Stimulated activated CD4-positive, alpha-beta T cell treated with anti-CD3 and anti-CD28 coated beads, Interleukin-12 subunit alpha, Interleukin-12 subunit beta, amount 100 ng/mL, for 4 hours (primary cell): Measurements from ENCODE around the gene AIRE.
"Not testable (repeated sequence)": the region's sequence is repeated elsewhere in the genome, so short reads cannot be mapped to it uniquely, and the experiment has no call there.

ENCODE experiments used
- DNase-seq: peaks from one replicate; pipeline ENCODE4 v3.0.0-alpha.2; 2020

Gene AIRE

DNA sequence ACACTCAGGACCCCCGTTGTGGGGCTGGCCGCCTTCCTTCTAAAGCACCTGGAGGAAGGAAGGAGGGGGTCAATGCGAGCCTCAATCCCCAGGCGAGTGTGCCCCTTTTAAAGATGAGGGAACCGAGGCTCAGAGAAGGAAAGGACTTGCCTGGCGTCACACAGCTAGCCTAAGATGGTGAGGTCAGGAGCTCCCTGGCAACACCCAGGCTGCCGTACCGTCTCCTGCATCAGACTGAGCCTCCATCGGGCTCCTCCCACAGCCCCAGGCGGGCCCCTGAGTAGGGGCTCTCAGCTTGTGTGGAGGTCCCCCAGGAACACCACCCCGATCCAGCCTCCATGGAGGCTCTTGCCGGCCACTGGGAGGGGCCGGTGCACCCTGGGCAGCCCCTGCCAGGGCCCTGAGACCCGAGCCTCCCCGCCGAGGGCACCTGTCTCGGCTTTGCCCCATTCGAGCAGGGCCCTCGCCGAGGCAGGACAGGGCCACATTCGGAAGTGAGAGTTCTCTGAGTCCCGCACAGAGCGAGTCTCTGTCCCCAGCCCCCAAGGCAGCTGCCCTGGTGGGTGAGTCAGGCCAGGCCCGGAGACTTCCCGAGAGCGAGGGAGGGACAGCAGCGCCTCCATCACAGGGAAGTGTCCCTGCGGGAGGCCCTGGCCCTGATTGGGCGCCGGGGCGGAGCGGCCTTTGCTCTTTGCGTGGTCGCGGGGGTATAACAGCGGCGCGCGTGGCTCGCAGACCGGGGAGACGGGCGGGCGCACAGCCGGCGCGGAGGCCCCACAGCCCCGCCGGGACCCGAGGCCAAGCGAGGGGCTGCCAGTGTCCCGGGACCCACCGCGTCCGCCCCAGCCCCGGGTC lies at the start of gene AIRE:
AIRE (plus strand) TSS at position 739 of the 855 bp plus-strand sequence. CDS start 131 bp downstream, outside the sequence.
- no peak for DNase-seq

DNA sequence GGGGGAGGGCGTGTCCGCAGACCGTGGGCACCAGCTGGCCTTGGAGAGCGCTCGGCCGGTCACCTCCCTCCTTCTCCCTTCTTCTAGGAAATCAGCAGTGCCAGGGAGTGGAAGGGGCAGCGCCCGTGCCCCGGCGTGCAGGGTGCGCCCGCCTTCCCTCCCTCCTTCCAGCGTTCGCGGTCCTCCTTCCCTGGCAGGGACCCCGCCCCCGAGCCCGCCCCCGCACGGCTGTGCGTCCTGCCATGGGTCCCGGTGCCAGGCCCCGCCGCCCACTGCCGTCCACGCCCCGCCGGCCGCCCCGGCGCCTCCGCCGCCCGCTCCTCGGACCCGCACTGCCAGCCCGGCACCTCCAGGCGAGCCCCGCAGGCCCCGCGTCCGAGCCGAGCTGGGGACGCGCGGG lies 45.3 kb upstream of the AIRE start:
- DNase-seq = not testable (repeated sequence)

DNA sequence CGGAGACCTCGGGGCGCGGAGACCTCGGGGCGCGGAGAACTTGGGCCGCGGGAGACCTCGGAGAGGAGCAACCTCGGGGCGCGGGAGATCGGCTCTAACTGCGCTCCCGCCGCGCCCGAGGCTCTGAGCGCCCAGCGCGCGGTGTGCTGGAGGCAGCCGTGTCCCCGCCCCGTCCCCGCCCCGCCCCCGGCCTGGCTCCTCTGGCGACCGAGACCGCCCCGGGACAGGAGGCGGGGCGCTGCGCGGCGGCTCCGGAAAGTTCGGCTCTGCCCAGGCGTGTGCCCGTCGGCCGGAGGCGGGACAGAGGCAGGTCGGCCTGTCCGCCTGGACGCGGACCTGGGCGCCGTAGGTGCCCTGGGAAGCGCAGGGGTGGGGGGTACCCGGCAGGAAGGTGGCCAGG lies 44.8 kb upstream of the AIRE start, which contains the start of gene ICOSLG:
ICOSLG (minus strand) TSS at position 102 of the 400 bp plus-strand sequence. CDS start 126 bp downstream, outside the sequence.
- DNase-seq = not testable (repeated sequence)

DNA sequence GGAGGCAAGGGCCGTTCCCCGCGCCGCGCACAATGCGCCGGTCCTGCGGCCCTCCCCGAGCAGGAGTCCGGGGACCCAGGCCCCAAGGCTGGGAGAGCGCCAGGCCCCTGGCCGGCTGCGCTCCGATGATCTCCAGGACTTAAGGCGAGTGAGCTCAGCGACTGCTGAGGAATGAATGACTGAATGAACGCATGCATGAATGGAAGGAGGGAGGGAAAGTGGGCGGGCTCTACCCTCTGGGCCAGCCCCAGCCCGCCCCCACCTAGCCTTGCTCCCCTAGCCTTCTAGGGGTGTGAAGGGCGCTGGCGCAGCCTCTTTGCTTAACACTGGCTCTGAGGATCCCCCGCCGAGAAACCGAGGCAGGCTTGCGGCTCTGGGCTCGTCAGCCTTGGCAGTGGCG lies 44.4 kb upstream of the AIRE start:
- not testable (repeated sequence) for DNase-seq

DNA sequence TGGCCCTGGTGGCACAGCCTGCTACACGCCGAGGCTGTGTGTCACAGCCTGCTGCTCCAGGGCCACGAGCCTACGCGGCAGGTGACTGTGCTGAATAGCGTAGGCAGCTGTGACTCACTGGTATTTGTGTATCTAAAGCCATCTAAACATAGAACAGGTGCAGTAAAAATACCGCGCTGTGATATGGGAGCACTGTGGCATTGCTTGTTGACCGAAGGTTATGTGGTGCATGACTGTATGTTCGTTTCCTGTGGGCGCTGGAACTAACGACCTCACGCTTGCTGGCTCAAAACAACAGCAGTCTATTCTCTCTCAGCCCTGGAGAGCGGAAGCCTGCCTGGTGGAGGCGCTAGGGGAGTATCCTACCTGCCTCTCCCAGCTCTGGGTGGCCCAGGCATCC lies 41.7 kb upstream of the AIRE start:
- DNase-seq = not testable (repeated sequence)

DNA sequence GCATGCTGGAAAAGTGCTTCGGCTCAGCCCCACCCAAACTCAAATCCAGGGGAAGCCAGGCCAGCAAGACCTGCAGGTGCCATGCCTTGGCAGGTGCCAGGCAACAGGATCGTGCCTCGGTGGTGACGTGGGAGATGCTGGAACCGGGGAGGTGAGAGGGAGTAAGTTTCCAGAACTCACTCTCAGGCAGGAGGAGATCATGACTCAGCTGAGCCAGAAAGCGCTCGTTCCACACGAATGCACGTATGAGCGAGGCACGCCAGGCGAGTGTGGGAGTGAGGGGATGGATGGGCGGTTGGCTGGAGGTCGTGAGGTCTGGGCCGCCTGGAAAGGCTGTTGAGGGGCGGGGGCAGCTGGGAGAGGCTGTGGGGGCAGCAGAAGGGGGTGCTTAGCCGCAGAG lies 37.8 kb upstream of the AIRE start:
- DNase-seq = not testable (repeated sequence)

DNA sequence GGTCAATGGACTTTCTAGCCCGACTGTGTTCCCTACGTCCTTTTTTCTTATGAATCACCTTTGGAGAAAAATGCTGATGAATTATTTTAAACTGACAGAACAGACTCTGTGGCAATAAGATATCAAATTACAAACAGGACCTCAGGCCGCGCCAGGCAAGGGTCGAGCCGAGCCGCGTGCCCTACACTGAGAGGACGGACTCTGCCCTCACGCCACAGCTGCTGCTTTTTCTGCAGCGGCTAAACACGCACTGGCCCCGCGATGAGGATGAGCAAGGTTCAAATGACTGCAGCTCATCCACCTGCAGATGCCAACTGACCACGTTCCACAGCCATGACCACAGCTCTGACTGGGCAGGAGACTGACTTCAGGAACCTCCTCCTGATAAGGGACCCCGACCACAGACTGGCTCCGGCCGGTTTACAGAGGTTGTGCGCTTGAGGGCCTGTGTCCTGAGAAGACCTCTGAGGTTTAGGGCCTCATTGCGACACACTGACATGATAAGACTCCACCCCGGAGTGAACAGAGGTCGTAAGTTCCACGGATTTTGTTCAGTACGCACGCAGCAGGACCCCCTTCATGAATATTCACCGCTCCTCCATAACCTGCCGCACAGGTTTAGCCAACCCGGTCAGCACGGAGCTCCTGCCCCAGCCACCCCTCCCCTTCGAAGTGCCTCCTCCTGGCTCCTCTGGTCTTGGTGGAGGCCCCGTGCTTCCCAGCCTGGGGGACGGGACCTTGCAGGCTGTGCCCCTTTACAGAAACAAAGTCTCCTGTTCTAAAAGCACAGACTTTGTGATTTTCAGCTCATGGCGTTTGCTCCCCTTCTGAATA lies 36.3 kb upstream of the AIRE start:
- not testable (repeated sequence) for DNase-seq

- no peak for DNase-seq
These were observed 31.6 kb upstream of the AIRE start for GRCh38 chr21:44253832-44254710.

- DNase-seq = no peak
These were observed 30.1 kb upstream of the AIRE start for GRCh38 chr21:44255511-44255981.

- DNase-seq = no peak
These were observed 27.5 kb upstream of the AIRE start for GRCh38 chr21:44258056-44258725.

DNA sequence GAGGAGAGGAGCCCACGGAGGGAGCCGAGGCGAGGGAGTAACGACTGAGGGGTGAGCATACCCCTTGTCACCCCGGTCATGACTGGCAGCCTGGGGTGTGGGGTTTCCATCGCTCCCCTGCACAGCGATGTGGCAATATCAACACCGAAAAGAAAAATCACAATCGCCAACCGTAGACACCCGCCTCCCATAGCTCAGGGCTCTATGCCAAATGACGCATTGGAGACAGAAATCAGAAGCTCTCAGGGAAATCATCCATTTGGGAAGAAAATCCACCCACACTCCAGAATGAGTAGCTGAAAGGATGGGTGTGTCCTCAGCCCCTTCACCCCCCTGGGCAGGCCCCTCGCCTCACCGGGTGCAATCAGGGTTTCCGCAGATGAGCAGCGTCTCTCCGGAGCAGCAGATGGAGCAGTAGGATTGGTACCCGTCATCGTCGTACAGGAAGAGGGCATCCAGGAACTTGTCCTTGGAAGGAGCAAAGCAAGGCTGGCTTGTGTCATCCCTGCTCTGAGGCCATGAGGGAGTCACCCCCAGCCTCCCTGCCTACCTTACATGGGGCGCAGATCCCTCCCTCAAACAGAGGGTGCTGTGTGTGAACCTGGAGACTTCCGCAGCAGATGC lies 26.5 kb upstream of the AIRE start:
- DNase-seq = no peak

- DNase-seq = no peak
These were observed 25.6 kb upstream of the AIRE start for GRCh38 chr21:44260066-44260465.

GRCh38 chr21:44260791-44261631 lies 24.7 kb upstream of the AIRE start:
- DNase-seq = no peak

DNA sequence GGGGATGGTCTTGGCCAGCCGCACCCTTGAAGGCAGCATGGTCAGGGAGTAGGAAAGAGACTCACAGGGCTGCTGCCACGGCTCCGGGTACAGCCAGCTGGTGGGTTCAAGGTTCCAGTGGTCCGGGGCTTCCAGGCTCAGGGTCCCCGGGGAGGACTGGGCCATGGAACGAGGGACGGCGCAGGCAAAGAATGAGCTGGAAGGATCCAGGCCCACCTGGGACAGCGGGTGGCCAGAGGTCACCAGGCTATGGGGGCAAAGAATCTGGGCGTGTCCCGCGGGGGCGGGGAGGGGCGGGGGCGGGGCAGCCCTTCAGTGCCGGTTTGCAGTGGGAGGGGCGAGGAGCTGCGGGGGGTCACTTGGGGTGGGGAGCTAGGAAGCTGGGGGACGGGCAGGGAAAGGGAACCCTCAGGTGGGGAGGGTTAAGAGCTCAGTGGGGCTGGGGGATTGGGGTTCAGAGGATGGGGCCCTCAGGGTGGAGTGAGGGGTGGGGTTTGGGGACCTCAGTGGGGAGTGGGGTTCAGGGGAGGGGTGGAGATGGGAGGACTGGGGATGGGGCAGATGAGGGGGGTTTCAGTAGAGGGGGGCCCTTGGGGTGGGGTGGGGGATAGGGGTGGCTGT lies 23.9 kb upstream of the AIRE start, which contains the start of gene DNMT3L:
DNMT3L (minus strand) TSS at position 223 of the 621 bp plus-strand sequence. CDS start 638 bp downstream, outside the sequence.
- DNase-seq = no peak

DNA sequence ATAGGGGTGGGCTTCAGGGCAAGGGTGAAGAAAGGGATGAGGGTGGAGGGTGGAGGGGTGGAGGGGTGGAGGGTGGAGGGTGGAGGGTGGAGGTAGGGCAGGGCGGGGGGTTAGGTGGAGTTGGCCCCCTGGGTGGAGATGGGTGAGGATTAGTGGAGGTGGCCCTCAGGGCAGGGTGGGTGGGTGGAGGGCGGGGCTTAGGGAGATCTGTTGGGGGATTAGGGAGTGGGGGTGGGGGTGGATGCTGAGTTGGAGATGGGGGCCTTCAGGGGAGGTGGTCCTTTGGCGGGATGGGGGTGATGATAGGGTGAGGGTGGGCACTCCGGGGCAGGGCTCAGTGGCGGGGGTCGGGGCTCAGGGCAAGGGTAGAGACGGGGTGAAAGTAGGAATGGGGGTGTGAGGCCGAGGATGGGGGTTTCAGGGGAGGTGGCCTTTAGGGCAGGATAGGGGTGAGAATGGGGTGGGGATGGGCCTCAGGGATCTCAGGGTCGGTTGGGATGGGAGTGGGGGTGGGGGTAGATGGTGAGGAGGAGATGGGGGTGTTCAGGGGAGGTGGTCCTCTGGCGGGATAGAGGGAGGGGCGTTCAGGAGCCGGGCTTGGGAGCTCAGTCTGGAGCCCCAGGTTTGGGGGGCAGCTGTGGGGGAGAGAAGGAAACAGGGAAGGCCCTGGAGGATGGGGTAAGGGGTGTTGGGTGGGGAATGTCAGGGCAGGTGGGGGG lies 23.2 kb upstream of the AIRE start:
- DNase-seq = no peak

DNA sequence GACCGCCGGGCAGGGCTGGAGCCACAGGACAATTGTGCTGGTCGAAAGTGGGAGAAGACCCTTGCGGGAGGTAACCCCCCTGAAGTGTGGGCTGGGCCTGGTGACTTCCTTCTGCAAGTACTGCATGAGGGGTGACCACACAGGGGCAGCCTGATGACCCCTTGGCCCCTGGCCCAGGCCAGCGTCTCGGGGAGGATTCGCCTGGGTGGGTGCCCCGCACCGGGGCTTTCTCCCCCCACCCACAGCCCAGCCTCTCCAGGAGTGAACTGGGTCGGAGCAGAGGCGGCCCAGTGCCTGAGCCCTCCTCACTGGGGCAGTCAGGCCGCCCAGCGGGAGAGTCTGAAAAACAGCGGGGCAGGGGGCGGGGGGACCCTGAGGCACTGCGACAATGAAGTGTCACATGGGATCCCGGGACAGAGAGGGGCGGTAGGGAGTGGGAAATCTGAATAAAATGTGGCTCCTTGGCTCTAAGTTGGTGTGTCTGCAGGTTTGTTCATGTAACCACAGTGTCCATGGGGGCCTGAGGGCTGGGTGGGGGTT lies 22.4 kb upstream of the AIRE start:
- DNase-seq = no peak

DNA sequence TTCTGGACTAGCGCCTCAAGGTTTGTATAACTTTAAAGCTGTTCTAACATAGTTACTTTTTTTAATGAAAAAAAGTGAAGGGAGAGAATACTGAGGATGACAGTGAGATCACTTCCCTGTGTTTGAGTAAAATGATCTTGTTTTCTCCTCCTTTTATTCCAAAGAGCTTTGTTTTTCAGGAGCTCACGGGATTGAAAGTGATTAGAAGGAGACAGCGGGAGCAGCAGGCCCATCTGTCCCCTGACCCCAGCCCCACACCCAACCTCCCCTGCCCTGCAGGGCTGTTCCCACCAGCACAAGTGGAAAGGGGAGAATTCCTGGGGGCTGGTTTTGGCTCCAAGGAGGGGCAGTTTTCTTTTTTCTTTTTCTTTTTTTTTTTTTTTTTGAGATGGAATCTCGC lies 21.9 kb upstream of the AIRE start:
- DNase-seq = no peak

- no peak for DNase-seq
These were observed 19.9 kb upstream of the AIRE start for GRCh38 chr21:44265734-44266270.
